Pancreas (tissue), 10 donors: ENCODE measurements around the gene RBAK. TPM values are rescaled to one million over a fixed set of nuclear protein-coding genes. Genes with fewer than 3 reads are reported as not detected.
"Not testable (repeated sequence)": the region's sequence is repeated elsewhere in the genome, so short reads cannot be mapped to it uniquely, and the experiment has no call there.

Experiments
- ATAC-seq, 4 donors: fragments of 200-7000 bp; cut with Tn5 transposase; one replicate each; pipeline versions ENCODE4 v1.8.0 to v1.9.1; 2020; ENCODE audit warnings: mild to moderate bottlenecking in 4 of 4, moderate library complexity in 4 of 4
- DNase-seq, 6 donors: peaks; one replicate each; pipeline ENCODE4 v3.0.0-alpha.2; 2020
- FAIRE-seq: peaks from 2 replicates; lab custom pipeline; 2012; peaks lifted over from hg19 to GRCh38; lab: Jason Lieb, UNC
- H3K27ac ChIP-seq, 4 donors: fragments of 200-600 bp; sonication (generic); 1 replicate in 3 of 4; 2 replicates in 1 of 4; pipeline versions ENCODE4 v1.5.0 to v1.8.0; 2020
- H3K27me3 ChIP-seq, 4 donors: fragments of 200-600 bp; one replicate each; pipeline ENCODE4 v1.8.0; 2021
- H3K36me3 ChIP-seq, 3 donors: fragments of 200-600 bp; sonication (generic) in 1 of 3; one replicate each; pipeline versions ENCODE4 v1.5.0 to v1.8.0; 2020 to 2021
- H3K4me1 ChIP-seq, 3 donors: fragments of 200-600 bp; one replicate each; pipeline ENCODE4 v1.8.0; 2021
- H3K4me3 ChIP-seq, 4 donors: fragments of 200-600 bp; sonication (generic) in 2 of 4; one replicate each; pipeline versions ENCODE4 v1.5.0 to v1.8.0; 2020 to 2021
- H3K9me3 ChIP-seq, 4 donors: fragments of 200-600 bp; one replicate each; pipeline ENCODE4 v1.8.0; 2021
- WGBS, 2 donors: extraction: QIAGEN DNeasy Blood & Tissue Kit; methylation state at CpG; one replicate each; pipeline ENCODE4 v1.1.7; 2013; 5-methylcytosine and 5-hydroxymethylcytosine counted together
- intact Hi-C, 3 donors: fragments of 100-400 bp; cut with DNase I; formaldehyde crosslinking; loops; one replicate each; pipeline versions ENCODE4 v1.11.1 to v1.14.2; 2022
- polyA plus RNA-seq, 2 donors: library from polyadenylated mRNA; stranded (reverse); fragments of 200-250 nt; gene quantifications; one replicate each; pipeline ENCODE4 v1.2.3, GENCODE V29; 2013
- total RNA-seq, 6 donors: library from RNA; stranded (reverse); fragmentation: NEBNext Ultra II Directional in 4 of 6; extraction: Animal tissue kit (Norgen Biotek cat#: 25700) in 4 of 6; gene quantifications; one replicate each; pipeline versions ENCODE4 v1.2.1 to v1.2.4, GENCODE V29; 2021 to 2023
- TF ChIP-seq, protein P1 (sequence below), 4 donors: fragments of 200-600 bp; sonication (generic) in 3 of 4; IDR thresholded peaks; one replicate each; pipeline versions ENCODE4 v1.5.0 to v1.8.0; 2021; ENCODE audit warnings: antibody characterized with exemption in 4 of 4
- donor health status: healthy with polysubstance abuse.
- donor health status: DM: no; HTN: no; CAD: no; lungs with moderate emphysema.
- donor health status: DM: no; HTN: no; CAD: no.
- donor health status: control.
- donor health status: control.
- donor health status: Bipolar disorder and iron deficiency.
- donor health status: DM: yes; HTN: yes; CAD: no.
- donor health status: DM: no; HTN: no; CAD: no.
- donor health status: DM: no; HTN: no; CAD: no.
- donor health status: DM: yes; HTN: yes; CAD: no.

The RBAK gene
- total and polyA plus RNA-seq, 8 donors, result 3.3 to 7.9 (median 5.6) TPM

DNA sequence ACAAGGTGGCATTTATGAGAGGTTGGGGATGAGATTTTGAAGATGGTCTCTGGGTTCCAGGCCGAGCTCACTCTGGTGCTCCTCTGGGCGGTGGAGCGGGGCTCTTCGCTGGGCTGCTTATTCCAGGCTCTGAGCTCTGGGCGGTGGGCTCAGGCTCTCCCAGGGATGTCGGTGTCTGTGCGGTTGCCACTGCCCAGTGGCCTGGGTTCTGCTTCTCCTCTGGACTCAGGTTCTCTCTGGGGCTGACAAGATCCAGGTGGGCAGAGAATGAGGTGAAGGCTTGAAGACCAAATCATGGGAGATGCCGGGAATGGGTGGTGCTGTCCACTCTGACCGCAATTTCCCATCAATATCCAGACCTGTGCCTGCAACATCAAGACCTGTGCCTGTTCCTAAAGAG, 40.6 kb downstream of the RBAK start:
- H3K27ac ChIP-seq, result no peak overlapping the region
- DNase-seq, result no peak
- TF ChIP-seq, protein P1, sequence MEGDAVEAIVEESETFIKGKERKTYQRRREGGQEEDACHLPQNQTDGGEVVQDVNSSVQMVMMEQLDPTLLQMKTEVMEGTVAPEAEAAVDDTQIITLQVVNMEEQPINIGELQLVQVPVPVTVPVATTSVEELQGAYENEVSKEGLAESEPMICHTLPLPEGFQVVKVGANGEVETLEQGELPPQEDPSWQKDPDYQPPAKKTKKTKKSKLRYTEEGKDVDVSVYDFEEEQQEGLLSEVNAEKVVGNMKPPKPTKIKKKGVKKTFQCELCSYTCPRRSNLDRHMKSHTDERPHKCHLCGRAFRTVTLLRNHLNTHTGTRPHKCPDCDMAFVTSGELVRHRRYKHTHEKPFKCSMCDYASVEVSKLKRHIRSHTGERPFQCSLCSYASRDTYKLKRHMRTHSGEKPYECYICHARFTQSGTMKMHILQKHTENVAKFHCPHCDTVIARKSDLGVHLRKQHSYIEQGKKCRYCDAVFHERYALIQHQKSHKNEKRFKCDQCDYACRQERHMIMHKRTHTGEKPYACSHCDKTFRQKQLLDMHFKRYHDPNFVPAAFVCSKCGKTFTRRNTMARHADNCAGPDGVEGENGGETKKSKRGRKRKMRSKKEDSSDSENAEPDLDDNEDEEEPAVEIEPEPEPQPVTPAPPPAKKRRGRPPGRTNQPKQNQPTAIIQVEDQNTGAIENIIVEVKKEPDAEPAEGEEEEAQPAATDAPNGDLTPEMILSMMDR (IDR thresholded peaks at IDR 0.05), result no peak
- no peaks in the 10 kb centered on the region for H3K27me3 ChIP-seq
- intact Hi-C loops, result loop anchor here in 1 of 3 donors (10.0 kb wide), 1 partner anchor 281 kb away; no protein-coding TSS in a partner anchor
- ATAC-seq, result no peak
- no peak overlapping the region for H3K4me3 ChIP-seq
- no peaks in the 10 kb centered on the region for H3K36me3 ChIP-seq
- no peaks in the 10 kb centered on the region for H3K4me1 ChIP-seq
- no peaks in the 10 kb centered on the region for H3K9me3 ChIP-seq
- FAIRE-seq, result no peak
- 63 to 74% methylated on average over 9 of the region's 9 CpGs for WGBS, 2 donors

DNA sequence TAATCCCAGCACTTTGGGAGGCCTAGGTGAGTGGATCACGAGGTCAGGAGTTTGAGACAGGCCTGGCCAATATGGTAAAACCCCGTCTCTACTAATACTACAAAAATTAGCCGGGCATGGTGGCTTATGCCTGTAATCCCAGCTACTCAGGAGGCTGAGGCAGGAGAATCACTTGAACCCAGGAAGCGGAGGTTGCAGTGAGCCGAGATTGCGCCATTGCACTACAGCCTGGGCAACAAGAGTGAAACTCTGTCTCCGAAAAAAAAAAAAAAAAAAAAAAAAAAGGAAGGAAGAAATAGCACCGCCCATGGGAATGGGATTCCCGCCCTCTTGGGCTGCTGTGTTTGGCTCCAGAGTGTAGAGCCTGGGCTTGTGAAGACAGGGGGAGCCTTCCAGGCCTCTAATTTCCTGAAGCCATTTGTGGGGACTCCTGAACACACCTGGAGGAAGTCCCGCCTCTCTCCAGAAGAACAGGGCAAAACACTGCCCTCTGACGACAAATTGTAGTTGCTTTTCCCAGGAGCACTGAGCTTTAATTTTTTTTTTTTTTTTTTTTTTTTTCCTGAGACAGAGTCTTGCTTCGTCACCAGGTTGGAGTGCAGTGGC, 42.7 kb downstream of the RBAK start:
- ATAC-seq, H3K4me3 ChIP-seq, H3K9me3 ChIP-seq, DNase-seq, H3K36me3 ChIP-seq, H3K27me3 ChIP-seq, H3K4me1 ChIP-seq, FAIRE-seq, H3K27ac ChIP-seq: not testable (repeated sequence)
- WGBS, 2 donors, result 69 to 75% methylated on average over 12 of the region's 12 CpGs
- intact Hi-C loops, result loop anchor here in 1 of 3 donors (10.0 kb wide), 1 partner anchor 284 kb away; no protein-coding TSS in a partner anchor

DNA sequence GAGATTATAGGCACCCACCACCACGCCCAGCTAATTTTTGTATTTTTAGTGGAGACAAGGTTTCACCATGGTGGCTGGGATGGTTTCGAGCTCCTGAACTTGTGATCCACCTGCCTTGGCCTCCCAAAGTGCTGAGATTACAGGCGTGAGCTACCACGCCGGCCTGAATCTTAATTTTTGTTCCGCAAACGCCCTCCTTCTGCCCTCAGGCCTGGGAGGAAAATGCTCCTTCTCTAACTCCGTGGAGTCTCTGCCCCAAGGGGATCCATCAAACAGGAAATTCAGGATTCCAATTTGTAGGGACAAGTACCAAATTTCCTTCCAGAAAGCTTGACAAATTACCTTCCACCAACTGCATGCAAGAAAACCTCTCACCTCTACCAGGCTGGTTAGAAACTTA, 43.2 kb downstream of the RBAK start:
- Histone ChIP-seq H3K4me1 (no peaks in the 10 kb centered on the region), H3K27ac (no peak overlapping the region), H3K9me3 (no peaks in the 10 kb centered on the region), H3K27me3 (no peaks in the 10 kb centered on the region), H3K36me3 (no peaks in the 10 kb centered on the region), H3K4me3 (no peak overlapping the region)
- DNase-seq (no peak), ATAC-seq (no peak), FAIRE-seq (no peak)
- 62 to 78% methylated on average over 8 of the region's 8 CpGs for WGBS, 2 donors
- intact Hi-C loops, result loop anchor here in 1 of 3 donors (10.0 kb wide), 1 partner anchor 284 kb away; no protein-coding TSS in a partner anchor
- TF ChIP-seq, protein P1 (IDR thresholded peaks at IDR 0.05), result no peak

DNA sequence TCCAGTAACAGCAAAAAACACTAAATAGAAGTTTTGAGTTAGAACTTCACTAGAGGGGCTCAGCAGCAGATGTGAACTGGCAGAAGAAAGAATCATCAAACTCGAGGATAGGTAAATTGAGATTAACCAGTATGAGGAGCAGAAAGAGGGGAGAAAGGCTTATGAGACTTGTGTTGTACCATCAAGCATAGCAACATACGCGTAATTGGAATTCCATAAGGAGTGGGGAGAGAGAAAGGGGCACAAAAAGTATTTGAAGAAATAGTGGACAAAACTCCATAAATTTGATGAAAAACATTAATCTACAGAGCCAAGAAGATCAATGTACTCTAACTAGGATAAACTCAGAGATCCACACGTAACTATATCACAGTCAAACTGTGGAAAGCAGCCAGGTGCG, 48.3 kb downstream of the RBAK start:
- H3K9me3 ChIP-seq, result no peaks in the 10 kb centered on the region
- DNase-seq, result no peak
- no peak for FAIRE-seq
- no peak for ATAC-seq
- WGBS, 2 donors, result 71% methylated on average over 5 of the region's 5 CpGs
- no peak overlapping the region for H3K27ac ChIP-seq
- H3K36me3 ChIP-seq, result no peaks in the 10 kb centered on the region
- no peak overlapping the region for H3K4me3 ChIP-seq
- H3K27me3 ChIP-seq, result no peaks in the 10 kb centered on the region
- no peaks in the 10 kb centered on the region for H3K4me1 ChIP-seq
- intact Hi-C loops, result no loop called here
- TF ChIP-seq, protein P1 (IDR thresholded peaks at IDR 0.05), result no peak

DNA sequence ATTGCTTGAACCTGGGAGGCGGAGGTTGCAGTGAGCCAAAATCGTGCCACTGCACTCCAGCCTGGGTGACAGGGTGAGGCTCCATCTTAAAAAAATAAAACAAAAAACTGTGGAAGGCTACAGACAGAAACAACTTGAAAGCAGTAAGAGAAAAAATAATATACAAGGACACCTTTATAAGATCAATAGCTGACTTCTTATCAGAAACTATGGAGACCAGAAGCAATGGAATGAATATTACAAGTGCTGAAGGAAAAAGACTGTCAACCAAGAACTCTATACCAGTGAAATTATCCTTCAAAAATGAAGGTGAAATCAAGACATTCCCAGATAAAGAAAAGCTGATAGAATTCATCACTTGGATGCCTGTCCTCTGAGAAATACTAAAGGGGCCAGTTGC, 49.0 kb downstream of the RBAK start:
- no peak overlapping the region for H3K4me3 ChIP-seq
- 66 to 75% methylated on average over 2 of the region's 2 CpGs for WGBS, 2 donors
- DNase-seq, result no peak
- TF ChIP-seq, protein P1 (IDR thresholded peaks at IDR 0.05), result no peak
- intact Hi-C loops, result no loop called here
- no peaks in the 10 kb centered on the region for H3K36me3 ChIP-seq
- no peaks in the 10 kb centered on the region for H3K4me1 ChIP-seq
- FAIRE-seq, result no peak
- H3K27ac ChIP-seq, result no peak overlapping the region
- H3K27me3 ChIP-seq, result no peaks in the 10 kb centered on the region
- H3K9me3 ChIP-seq, result no peaks in the 10 kb centered on the region
- ATAC-seq, result no peak
